ENCODE results near the gene NR1H2.

The NR1H2 gene

GRCh38 chr19:50423279-50424113, 47.2 kb downstream of the NR1H2 start:
- in situ Hi-C loops (cut with HindIII; ENCODE audit: low sequenced_read_pairs), result no loop called here
- no peak for DNase-seq (ENCODE audit: low read depth)
- no peak for TF ChIP-seq CTCF (IDR thresholded peaks at IDR 0.05; ENCODE audit: low read depth, low read length, missing control alignments)
- H3K4me3 ChIP-seq (ENCODE audit: low read depth, low read length), result no peak overlapping the region

GRCh38 chr19:50425581-50425980, 49.3 kb downstream of the NR1H2 start:
- in situ Hi-C loops (cut with HindIII; ENCODE audit: low sequenced_read_pairs), result no loop called here
- no peak overlapping the region for H3K4me3 ChIP-seq (ENCODE audit: low read depth, low read length)
- no peak for DNase-seq (ENCODE audit: low read depth)
- no peak for TF ChIP-seq CTCF (IDR thresholded peaks at IDR 0.05; ENCODE audit: low read depth, low read length, missing control alignments)

GRCh38 chr19:50427318-50427925, 51.2 kb downstream of the NR1H2 start:
- in situ Hi-C loops (cut with HindIII; ENCODE audit: low sequenced_read_pairs), result no loop called here
- no peak for TF ChIP-seq CTCF (IDR thresholded peaks at IDR 0.05; ENCODE audit: low read depth, low read length, missing control alignments)
- no peak for DNase-seq (ENCODE audit: low read depth)
- H3K4me3 ChIP-seq (ENCODE audit: low read depth, low read length), result peak overlapping the region; percentile 27

- H3K4me3 ChIP-seq (ENCODE audit: low read depth, low read length), result peak overlapping the region; percentile 27
- no peak for TF ChIP-seq CTCF (IDR thresholded peaks at IDR 0.05; ENCODE audit: low read depth, low read length, missing control alignments)
- DNase-seq (ENCODE audit: low read depth), result peak; percentile 42
- in situ Hi-C loops (cut with HindIII; ENCODE audit: low sequenced_read_pairs), result no loop called here
These were observed 51.8 kb downstream of the NR1H2 start for GRCh38 chr19:50427997-50428425.

GRCh38 chr19:50428772-50429463, 52.7 kb downstream of the NR1H2 start:
- in situ Hi-C loops (cut with HindIII; ENCODE audit: low sequenced_read_pairs), result no loop called here
- TF ChIP-seq CTCF (IDR thresholded peaks at IDR 0.05; ENCODE audit: low read depth, low read length, missing control alignments), result no peak
- DNase-seq (ENCODE audit: low read depth), result no peak
- H3K4me3 ChIP-seq (ENCODE audit: low read depth, low read length), result no peak overlapping the region

GRCh38 chr19:50430888-50431342, 54.7 kb downstream of the NR1H2 start:
- in situ Hi-C loops (cut with HindIII; ENCODE audit: low sequenced_read_pairs), result no loop called here
- TF ChIP-seq CTCF (IDR thresholded peaks at IDR 0.05; ENCODE audit: low read depth, low read length, missing control alignments), result no peak
- DNase-seq (ENCODE audit: low read depth), result no peak
- peak overlapping the region; percentile 51 for H3K4me3 ChIP-seq (ENCODE audit: low read depth, low read length)

Measured in astrocyte of the cerebellum (primary cell).